Stimulated activated CD4-positive, alpha-beta T cell treated with anti-CD3 and anti-CD28 coated beads, Interleukin-12 subunit alpha, Interleukin-12 subunit beta, amount 100 ng/mL, for 48 hours (primary cell): Measurements from ENCODE around the gene ACKR4.
"Not testable (repeated sequence)": the region's sequence is repeated elsewhere in the genome, so short reads cannot be mapped to it uniquely, and the experiment has no call there.

ENCODE experiments used
- DNase-seq, 3 donors: peaks; one replicate each; pipeline ENCODE4 v3.0.0-alpha.2; 2020; ENCODE audit warnings: low read depth in 2 of 3, low spot score in 1 of 3

Gene ACKR4

DNA sequence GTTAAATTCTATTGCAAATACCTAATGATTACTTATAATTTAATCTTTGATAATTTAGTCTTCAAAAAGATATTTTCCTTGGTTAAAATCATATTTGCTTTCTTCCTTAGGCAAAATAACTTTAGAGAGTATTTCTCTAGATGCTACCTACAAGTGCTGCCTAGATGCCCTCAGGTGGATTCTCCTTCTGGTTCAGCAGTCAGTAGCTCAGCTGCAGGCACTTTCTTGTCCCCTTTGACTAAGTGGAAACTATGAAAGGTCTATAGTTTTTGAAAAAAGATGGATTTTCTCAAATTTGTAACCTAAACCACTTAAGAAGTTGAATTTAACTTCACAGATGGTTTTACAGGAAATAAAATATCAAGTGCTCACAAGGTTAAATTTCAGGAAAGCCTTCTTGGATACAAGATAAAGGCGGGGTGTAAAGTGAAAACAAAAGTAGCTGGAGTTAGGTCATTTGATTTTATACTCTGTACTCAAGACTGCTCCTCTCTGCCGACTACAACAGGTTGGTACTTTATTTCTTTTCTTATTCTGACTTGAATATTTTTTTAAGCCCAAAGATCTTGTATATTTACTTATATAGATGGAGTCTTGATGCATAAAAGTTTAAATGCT is at the start of gene ACKR4:
Gene ACKR4 (plus strand): TSS at position 455 of the 618 bp plus-strand sequence. CDS start 3,128 bp downstream, outside the sequence.
- DNase-seq = no peak

DNA sequence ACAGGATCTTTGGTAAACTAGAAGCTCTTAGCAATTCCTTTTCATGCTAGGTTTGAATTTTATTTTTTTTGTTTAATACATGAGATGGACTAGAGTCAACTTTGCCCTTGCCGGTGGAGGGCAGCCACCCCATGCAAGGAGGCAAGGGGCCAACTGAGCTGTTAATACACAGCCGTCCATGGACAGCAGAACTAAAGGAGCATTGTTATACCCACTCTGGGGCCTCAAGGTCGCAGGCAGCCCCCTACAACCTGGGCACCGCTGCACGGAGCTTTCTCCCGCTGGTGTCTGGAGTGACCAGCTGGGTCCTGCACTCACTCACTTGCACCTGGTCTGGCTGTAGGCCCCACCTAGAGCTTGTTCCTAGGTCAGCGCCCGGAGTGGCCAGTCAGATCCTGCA is 47.9 kb upstream of the ACKR4 start:
- no peak for DNase-seq

DNA sequence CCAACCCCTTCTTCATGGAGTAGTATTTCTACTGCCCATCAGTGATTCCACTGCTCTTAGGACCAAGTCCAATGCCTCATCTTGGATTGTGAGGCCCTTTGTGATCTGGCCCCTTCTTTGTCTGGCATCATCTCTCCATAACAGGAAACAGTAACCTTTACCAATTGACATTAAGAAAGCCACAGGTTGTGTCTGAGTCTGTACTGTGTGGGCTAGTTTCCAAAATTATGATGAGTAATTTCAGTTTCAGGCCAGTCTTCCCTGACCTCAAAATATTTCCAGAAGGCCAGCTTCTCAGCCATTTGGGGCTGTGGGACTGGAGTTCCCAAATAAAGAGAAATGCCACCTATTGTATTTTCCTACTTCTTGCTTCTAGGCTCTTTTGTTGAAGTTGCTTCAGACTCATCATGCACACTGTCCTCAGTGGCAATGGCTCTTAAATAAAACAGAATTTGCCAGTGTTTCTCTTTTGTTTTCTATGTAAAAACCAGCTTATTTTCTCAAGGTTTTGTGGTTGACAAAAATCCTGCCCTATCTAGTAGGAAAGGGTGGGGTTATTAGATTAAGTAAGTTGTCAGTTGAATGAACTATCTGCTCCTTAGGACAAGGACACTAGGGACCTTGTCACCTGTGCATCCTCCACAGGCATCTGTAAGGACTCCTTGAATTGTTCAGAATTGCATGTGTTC is 47.0 kb upstream of the ACKR4 start:
- DNase-seq = no peak

- no peak for DNase-seq
Observed at GRCh38 chr3:132550579-132551305, 46.3 kb upstream of the ACKR4 start.

DNA sequence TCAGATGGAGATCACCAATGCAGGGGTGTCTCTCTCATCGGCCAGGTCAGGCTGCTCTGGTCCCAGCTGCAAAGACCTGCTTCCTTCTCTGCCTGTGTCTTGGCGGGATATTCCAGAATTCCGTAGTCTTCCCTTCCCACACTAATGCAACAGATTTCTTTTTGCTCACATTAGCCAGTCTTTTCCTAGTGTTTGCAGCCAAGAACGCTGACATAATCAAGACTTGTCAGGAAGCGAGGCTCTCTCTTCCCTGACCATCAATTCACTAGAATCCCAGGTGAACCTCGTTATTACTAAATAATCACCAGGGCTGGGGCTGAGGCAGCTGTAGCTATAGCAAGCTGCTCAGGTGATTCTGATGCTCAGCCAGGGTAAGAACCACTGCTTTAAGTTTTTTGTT is 43.2 kb upstream of the ACKR4 start:
- no peak for DNase-seq

DNA sequence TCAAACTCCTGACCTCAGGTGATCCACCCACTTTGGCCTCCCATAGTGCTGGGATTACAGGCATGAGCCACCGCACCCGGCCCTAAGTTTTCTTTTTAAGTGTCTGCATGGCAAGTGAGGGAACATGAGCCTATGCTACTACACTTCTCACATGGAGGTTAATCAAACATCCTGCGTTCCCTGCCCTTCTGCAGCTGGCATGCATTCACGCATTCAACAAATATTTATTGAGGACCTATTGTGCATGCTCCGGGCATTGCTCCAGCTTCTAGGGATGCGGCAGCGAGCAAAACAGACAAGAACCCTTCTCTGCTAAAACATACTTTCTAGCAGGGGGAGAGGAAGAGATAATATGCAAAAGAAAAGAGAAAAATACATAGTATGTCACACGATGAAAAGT is 42.6 kb upstream of the ACKR4 start:
- no peak for DNase-seq

- DNase-seq = no peak
Observed at GRCh38 chr3:132555306-132556035, 41.6 kb upstream of the ACKR4 start.

DNA sequence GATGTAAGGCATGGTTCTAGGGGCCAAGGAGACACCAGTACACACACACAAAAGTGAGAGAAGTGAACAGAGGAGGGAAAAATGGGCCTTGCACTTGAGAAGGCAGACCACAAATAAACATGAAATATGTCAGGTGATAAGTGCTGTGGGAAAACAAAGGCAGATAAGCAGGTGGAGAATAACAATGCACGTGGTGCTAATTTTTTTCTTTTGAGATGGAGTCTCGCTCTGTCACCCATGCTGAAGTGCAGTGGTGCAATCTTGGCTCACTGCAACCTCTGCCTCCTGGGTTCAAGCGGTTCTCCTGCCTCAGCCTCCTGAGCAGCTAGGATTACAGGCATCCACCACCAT is 41.1 kb upstream of the ACKR4 start:
- not testable (repeated sequence) for DNase-seq

GRCh38 chr3:132556508-132557159 is 40.4 kb upstream of the ACKR4 start:
- no peak for DNase-seq

DNA sequence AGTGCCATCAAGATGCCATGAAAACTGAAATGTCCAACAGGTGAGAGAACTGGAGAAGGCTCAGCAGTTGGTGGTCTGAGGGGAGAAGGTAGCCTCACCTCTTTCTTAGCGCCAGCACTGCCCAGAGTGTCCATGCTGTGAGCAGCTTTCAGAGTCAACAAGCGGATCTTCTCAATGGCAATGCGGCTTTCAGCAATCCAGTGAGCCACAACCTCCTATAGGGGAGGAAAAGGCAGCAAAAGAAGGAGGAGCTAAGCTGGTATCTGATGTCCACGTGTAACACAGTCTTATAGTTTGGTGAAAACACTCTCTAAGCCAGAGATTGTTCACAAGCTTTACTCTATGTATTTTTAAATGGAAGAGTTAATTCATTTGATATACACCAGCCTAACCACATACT is 36.1 kb upstream of the ACKR4 start:
- DNase-seq = no peak

GRCh38 chr3:132563420-132564069 is 33.5 kb upstream of the ACKR4 start:
- DNase-seq = no peak

- no peak for DNase-seq
Observed at GRCh38 chr3:132564070-132564465, 33.0 kb upstream of the ACKR4 start.

DNA sequence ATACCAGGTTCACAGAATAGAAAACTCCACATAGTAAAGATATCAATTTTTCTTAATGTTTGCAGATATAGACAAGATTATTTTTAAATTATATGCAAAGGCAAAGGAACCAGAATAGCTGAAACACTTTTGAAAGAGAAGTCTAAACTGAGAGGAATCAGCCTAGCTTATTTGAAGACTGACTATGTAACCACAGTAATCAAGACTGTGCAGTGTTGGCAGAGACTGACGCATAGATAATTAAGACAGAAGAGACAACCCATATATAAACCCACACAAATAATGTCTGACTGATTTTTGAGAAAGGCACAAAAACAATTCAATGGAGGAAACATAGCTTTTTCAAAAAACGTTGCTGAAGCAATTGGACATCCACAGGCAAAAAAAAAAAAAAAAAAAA is 28.6 kb upstream of the ACKR4 start:
- DNase-seq = no peak

DNA sequence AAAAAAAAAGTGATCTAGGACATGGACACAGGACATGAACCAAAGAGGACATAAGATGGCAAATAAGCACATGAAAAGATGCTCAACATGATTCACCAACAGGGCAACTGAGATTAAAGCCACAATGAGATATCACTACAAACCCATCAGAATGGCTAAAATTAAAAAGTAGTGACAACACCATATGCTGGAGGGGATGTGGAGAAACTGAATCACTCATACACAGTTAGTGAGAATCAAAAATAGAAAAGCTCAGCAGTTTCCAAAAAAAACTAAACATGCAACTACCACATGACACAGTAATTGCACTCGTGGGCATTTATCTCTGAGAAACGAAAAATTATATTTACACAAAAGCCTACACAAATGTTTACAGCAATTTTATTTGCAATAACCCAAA is 27.9 kb upstream of the ACKR4 start:
- no peak for DNase-seq

DNA sequence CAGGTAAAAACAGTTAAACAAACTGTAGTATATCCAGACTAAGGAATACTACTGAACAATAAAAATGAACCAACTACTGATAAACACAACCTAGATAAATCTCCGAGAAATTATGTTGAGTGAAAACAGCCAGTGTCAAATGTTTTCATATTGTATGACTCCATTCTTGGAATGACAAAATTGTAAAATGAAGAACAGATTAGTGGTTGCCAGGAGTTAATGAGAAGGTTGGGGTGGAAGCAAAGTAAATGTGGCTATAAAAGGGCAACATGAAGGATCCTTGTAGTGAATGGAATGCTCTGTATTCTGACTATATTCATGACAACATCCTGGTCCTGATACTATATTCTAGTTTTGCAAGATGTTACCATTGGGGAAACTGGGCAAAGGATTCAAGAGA is 27.5 kb upstream of the ACKR4 start:
- DNase-seq = no peak

DNA sequence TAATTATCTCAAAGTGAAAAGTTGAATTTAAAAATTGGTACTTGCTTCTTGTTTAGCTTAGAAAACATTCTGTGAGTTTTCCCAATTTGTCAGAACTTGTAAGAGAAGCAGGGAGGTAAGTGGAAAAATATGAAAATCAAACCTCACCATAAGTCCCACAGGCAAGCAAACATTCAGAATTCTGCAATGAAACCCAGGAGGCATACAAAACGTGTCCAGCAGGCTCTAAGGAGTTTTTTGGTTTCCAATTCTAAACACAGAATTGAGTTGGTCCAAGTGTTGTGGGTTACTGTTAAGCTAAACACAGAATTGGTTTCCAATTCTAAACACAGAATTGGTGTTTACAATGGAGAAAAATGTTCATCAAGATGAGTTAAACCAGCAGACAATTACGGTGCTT is 27.1 kb upstream of the ACKR4 start:
- DNase-seq = no peak

DNA sequence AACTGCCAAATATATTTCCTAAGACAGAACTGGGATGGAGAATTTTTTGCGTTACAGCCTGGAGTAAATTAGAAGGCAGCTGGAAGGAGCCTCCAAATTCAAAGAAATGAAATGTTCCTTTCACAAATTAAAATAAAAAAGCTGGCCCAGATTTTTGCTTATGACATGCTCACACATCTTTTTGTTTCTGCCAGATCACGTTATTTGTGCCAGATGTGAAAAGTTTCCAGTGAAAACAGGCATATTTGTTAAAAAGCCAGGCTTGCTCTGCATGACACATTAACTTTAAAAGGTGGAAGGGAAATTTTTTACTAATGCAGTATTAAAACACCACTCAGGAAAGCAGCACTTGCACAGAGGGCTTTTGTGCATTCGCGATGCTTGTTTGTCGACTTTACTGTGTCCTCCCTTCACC is 23.3 kb upstream of the ACKR4 start:
- no peak for DNase-seq

DNA sequence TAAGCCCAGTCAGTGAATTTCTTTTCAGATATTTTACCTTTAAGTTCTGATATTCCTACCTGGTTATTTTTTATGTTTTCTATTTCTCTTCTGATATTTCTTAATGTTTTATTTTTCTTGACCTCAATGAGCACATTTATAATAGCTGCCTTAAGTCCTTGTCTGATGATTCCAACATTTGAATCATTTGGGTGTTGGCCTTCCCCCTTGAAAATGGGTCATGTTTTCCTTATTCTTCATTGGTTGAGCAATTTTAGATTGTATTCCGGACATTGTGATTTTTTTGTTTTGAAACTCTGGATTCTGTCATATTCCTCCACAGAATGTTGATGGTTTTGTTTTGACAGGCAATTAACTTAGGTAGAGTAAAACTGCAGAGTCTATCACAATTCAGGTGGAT is 9.7 kb upstream of the ACKR4 start:
- DNase-seq = no peak

DNA sequence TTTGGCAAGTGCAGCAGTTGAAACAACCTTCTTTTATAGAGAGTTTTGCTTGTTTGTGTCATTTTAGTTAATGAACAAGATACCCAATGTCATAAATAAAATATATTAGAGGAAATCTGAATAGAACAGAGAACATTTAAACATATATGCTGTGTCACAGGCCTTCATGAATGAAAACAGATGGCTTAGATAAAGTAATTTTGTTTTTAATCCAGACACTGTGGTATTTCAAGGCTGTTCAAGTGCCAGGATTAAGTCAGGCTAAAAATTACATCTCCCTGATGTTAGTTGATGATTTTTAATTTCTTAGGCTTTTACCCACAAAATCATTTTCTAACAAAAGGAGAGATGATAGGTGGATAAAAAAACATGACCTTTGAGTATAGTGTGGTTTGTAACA is 4.9 kb upstream of the ACKR4 start:
- DNase-seq = no peak

GRCh38 chr3:132593241-132593946 is 3.7 kb upstream of the ACKR4 start:
- DNase-seq = no peak
